Calu3 (cell line): ENCODE results near the gene DAD1. TPM values are rescaled to one million over a fixed set of nuclear protein-coding genes. Genes with fewer than 3 reads are reported as not detected.

Experiments used
- BruUV-seq: library from RNA; stranded (reverse); fragments of 400-500 nt; replicated peaks from 2 replicates; lab custom pipeline; 2021; lab: Mats Ljungman, UMichigan
- CTCF ChIA-PET: fragments of 300-600 bp; sonication (Branson Sonifier 250); formaldehyde crosslinking; loops from one replicate; lab custom pipeline; 2022; ENCODE audit warnings: antibody characterized with exemption; lab: Charles Lee
- DNase-seq: peaks from one replicate; pipeline ENCODE4 v3.0.0; 2022
- H3K27ac Mint-ChIP-seq: one replicate; pipeline ENCODE4 v1.8.0; 2022; ENCODE audit warnings: mixed read lengths; ENCODE audit not compliant: unreplicated experiment
- H3K27me3 Mint-ChIP-seq: one replicate; pipeline ENCODE4 v1.8.0; 2022; ENCODE audit warnings: mixed read lengths; ENCODE audit not compliant: unreplicated experiment
- H3K36me3 Mint-ChIP-seq: one replicate; pipeline ENCODE4 v1.8.0; 2022; ENCODE audit warnings: mild to moderate bottlenecking, moderate library complexity, mixed read lengths; ENCODE audit not compliant: insufficient read depth, unreplicated experiment
- H3K4me1 Mint-ChIP-seq: one replicate; pipeline ENCODE4 v1.8.0; 2022; ENCODE audit warnings: mild to moderate bottlenecking, low read depth, mixed read lengths; ENCODE audit not compliant: unreplicated experiment
- H3K4me3 Mint-ChIP-seq: one replicate; pipeline ENCODE4 v1.8.0; 2022; ENCODE audit warnings: mild to moderate bottlenecking, low read depth, moderate library complexity, mixed read lengths; ENCODE audit not compliant: unreplicated experiment
- H3K9me3 Mint-ChIP-seq: one replicate; pipeline ENCODE4 v1.8.0; 2022; ENCODE audit warnings: low read depth, mixed read lengths; ENCODE audit not compliant: unreplicated experiment
- CTCF ChIP-seq: fragments of 200-600 bp; IDR thresholded peaks from one replicate; pipeline ENCODE4 v1.8.0; 2022; ENCODE audit warnings: antibody characterized with exemption; ENCODE audit not compliant: unreplicated experiment
- intact Hi-C: fragments of 100-400 bp; cut with micrococcal nuclease; formaldehyde crosslinking; loops from one replicate; pipeline ENCODE4 v1.10.0; 2022; ENCODE audit not compliant: unreplicated experiment
- total RNA-seq: library from RNA; stranded (reverse); gene quantifications from 2 replicates; pipeline ENCODE4 v1.2.3, GENCODE V29; 2022

DAD1 gene
- total RNA-seq, 1 experiment from 2014 or later: 197 TPM

DNA sequence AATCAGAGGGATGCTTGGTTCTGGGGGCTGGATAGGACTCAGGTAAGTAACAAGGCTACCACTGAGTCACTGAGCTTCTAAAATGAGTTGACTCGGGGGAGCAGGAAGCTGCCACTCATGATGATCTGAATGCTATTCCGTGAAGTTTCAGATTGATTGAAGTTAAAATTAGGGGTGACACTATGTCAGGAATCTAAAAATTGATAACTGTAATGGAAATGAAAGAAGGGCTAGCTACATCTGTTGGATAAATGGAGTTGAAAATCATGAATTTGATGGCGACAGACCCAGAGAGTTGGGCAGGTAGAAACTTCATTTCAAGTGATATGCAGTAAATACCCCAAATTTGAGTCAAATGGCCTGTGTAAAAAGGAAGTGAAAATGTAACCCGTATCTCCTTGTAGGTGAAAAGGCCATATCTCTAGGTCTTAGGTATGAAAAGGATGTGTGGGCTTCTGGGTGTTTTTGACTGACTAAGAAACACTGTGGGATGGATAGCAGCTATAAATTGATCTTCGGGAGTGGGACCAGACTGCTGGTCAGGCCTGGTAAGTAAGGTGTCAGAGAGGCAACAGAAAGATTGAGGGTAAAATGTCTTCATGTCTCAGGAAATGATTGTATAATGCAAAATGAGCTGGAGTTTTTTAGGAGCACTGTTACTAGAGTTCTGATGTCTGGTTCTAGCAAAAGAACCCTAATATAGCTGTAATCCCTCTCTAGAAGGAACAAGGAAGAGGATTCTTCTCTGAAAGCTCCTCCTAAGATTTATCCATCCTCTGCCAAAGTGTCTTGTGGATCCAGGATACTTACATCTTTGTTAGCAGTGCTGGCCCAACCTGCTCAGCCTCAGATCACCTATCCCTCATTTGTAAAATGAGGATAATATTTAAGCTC is 57.3 kb downstream of the DAD1 start:
- Mint-ChIP-seq H3K27me3 (no peaks in the 10 kb centered on the region), H3K4me1 (peaks cover 4% of the 10 kb centered on the region), H3K9me3 (no peaks in the 10 kb centered on the region), H3K27ac (no peak overlapping the region), H3K36me3 (no peaks in the 10 kb centered on the region), H3K4me3 (no peak overlapping the region)
- DNase-seq: no peak
- no TSS peak for BruUV-seq
- intact Hi-C loops: no loop called here
- CTCF ChIA-PET: interaction anchor here (1.1 kb wide), 1 partner anchor 13 kb away, joined by 3 read pairs; no protein-coding TSS in a partner anchor
- TF ChIP-seq CTCF: no peak

- no peak for TF ChIP-seq CTCF
- intact Hi-C loops: no loop called here
- no TSS peak for BruUV-seq
- H3K27me3 Mint-ChIP-seq: peaks cover under 1% of the 10 kb centered on the region
- CTCF ChIA-PET: interaction anchor here (0.6 kb wide), 1 partner anchor 213 kb away, joined by 3 read pairs; no protein-coding TSS in a partner anchor
- H3K4me3 Mint-ChIP-seq: no peak overlapping the region
- H3K27ac Mint-ChIP-seq: no peak overlapping the region
- no peaks in the 10 kb centered on the region for H3K36me3 Mint-ChIP-seq
- H3K9me3 Mint-ChIP-seq: no peaks in the 10 kb centered on the region
- no peak for DNase-seq
- H3K4me1 Mint-ChIP-seq: no peaks in the 10 kb centered on the region
Measured at GRCh38 chr14:22530127-22530526, 58.9 kb downstream of the DAD1 start.

- H3K36me3 Mint-ChIP-seq: no peaks in the 10 kb centered on the region
- no peak overlapping the region for H3K4me3 Mint-ChIP-seq
- intact Hi-C loops: no loop called here
- DNase-seq: no peak
- H3K9me3 Mint-ChIP-seq: no peaks in the 10 kb centered on the region
- H3K4me1 Mint-ChIP-seq: peaks cover 6% of the 10 kb centered on the region
- H3K27me3 Mint-ChIP-seq: peaks cover 9% of the 10 kb centered on the region
- CTCF ChIA-PET: no interaction called here
- no TSS peak for BruUV-seq
- no peak for TF ChIP-seq CTCF
- no peak overlapping the region for H3K27ac Mint-ChIP-seq
Measured at GRCh38 chr14:22526744-22527143, 62.3 kb downstream of the DAD1 start.

GRCh38 chr14:22526218-22526617 is 62.8 kb downstream of the DAD1 start:
- peaks cover 9% of the 10 kb centered on the region for H3K27me3 Mint-ChIP-seq
- peaks cover 6% of the 10 kb centered on the region for H3K4me1 Mint-ChIP-seq
- no peak overlapping the region for H3K27ac Mint-ChIP-seq
- CTCF ChIA-PET: no interaction called here
- no peaks in the 10 kb centered on the region for H3K36me3 Mint-ChIP-seq
- no TSS peak for BruUV-seq
- no peak for TF ChIP-seq CTCF
- intact Hi-C loops: no loop called here
- no peak overlapping the region for H3K4me3 Mint-ChIP-seq
- DNase-seq: no peak
- no peaks in the 10 kb centered on the region for H3K9me3 Mint-ChIP-seq
